Hepatocyte (in vitro differentiated cells): Measurements from ENCODE around the gene RC3H1. TPM values are rescaled to one million over a fixed set of nuclear protein-coding genes. Genes with fewer than 3 reads are reported as not detected.

ENCODE experiments used
- DNase-seq: peaks from one replicate; pipeline ENCODE4 v3.0.0-alpha.2; 2016; ENCODE audit warnings: low spot score
- H2AFZ ChIP-seq: fragments of 200-600 bp; sonication (generic); 2 replicates; pipeline ENCODE4 v1.6.0; 2016; ENCODE audit warnings: antibody characterized with exemption, mild to moderate bottlenecking
- H3K27ac ChIP-seq: fragments of 200-600 bp; sonication (generic); 2 replicates; pipeline ENCODE4 v1.5.1; 2016; ENCODE audit warnings: mild to moderate bottlenecking
- H3K27me3 ChIP-seq: fragments of 200-600 bp; sonication (generic); 2 replicates; pipeline ENCODE4 v1.6.1; 2016
- H3K36me3 ChIP-seq: fragments of 200-600 bp; sonication (generic); replicated peaks from 2 replicates; pipeline ENCODE4 v1.5.1; 2016; ENCODE audit warnings: low read depth; ENCODE audit not compliant: insufficient read depth
- H3K4me1 ChIP-seq: fragments of 200-600 bp; sonication (generic); 2 replicates; pipeline ENCODE4 v1.5.1; 2016; ENCODE audit warnings: mild to moderate bottlenecking, moderate library complexity; ENCODE audit not compliant: insufficient read depth
- H3K4me2 ChIP-seq: fragments of 200-600 bp; sonication (generic); 2 replicates; pipeline ENCODE4 v1.6.0; 2016
- H3K4me3 ChIP-seq: fragments of 200-600 bp; sonication (generic); 2 replicates; pipeline ENCODE4 v1.5.1; 2016; ENCODE audit warnings: mild to moderate bottlenecking
- H3K79me2 ChIP-seq: fragments of 200-600 bp; sonication (generic); 2 replicates; pipeline ENCODE4 v1.6.0; 2017; ENCODE audit warnings: mild to moderate bottlenecking
- H3K9me2 ChIP-seq: fragments of 200-600 bp; sonication (generic); replicated peaks from 2 replicates; pipeline ENCODE4 v1.6.0; 2017; ENCODE audit warnings: mild to moderate bottlenecking; ENCODE audit not compliant: insufficient read depth
- H3K9me3 ChIP-seq: fragments of 200-600 bp; sonication (generic); 2 replicates; pipeline ENCODE4 v1.5.1; 2016; ENCODE audit warnings: low read depth, mild to moderate bottlenecking
- H4K20me1 ChIP-seq: fragments of 200-600 bp; sonication (generic); 2 replicates; pipeline ENCODE4 v1.6.0; 2016; ENCODE audit warnings: mild to moderate bottlenecking; ENCODE audit not compliant: insufficient read depth, poor library complexity, severe bottlenecking
- CTCF ChIP-seq: fragments of 200-600 bp; sonication (generic); IDR thresholded peaks from 2 replicates; pipeline ENCODE4 v1.5.1; 2016; ENCODE audit warnings: antibody characterized with exemption, mild to moderate bottlenecking; ENCODE audit not compliant: poor library complexity
- EZH2 ChIP-seq: fragments of 200-600 bp; sonication (generic); IDR thresholded peaks from 2 replicates; pipeline ENCODE4 v1.6.1; 2016; ENCODE audit warnings: antibody characterized with exemption, mild to moderate bottlenecking, borderline replicate concordance
- EZH2phosphoT487 ChIP-seq: fragments of 200-600 bp; sonication (generic); IDR thresholded peaks from one replicate; pipeline ENCODE4 v1.6.1; 2018; ENCODE audit warnings: antibody characterized with exemption, mild to moderate bottlenecking, low read depth, moderate library complexity; ENCODE audit not compliant: unreplicated experiment, severe bottlenecking
- WGBS: methylation state at CpG from one replicate; pipeline ENCODE4 v1.1.6; 2016; ENCODE audit warnings: low lambda C conversion rate; ENCODE audit errors: missing lambda C conversion rate; 5-methylcytosine and 5-hydroxymethylcytosine counted together
- polyA plus RNA-seq: library from polyadenylated mRNA; unstranded; fragments of >200 nt; fragmentation: Nextera tagmentation; extraction: Ambion mirVana; gene quantifications from 2 replicates; pipeline ENCODE4 v1.2.1, GENCODE V29; 2016
- small RNA-seq: library from RNA; depleted of rRNA; stranded (forward); fragments of <200 nt; gene quantifications from one replicate; pipeline ENCODE3, GENCODE V24; 2014
- total RNA-seq: library from RNA; depleted of rRNA; stranded (reverse); fragments of >200 nt; gene quantifications from 2 replicates; pipeline ENCODE4 v1.2.3, GENCODE V29; 2014

RC3H1 gene
- total and polyA plus RNA-seq, 2 experiments from 2014 or later, result 5.9 to 32.6 TPM

DNA sequence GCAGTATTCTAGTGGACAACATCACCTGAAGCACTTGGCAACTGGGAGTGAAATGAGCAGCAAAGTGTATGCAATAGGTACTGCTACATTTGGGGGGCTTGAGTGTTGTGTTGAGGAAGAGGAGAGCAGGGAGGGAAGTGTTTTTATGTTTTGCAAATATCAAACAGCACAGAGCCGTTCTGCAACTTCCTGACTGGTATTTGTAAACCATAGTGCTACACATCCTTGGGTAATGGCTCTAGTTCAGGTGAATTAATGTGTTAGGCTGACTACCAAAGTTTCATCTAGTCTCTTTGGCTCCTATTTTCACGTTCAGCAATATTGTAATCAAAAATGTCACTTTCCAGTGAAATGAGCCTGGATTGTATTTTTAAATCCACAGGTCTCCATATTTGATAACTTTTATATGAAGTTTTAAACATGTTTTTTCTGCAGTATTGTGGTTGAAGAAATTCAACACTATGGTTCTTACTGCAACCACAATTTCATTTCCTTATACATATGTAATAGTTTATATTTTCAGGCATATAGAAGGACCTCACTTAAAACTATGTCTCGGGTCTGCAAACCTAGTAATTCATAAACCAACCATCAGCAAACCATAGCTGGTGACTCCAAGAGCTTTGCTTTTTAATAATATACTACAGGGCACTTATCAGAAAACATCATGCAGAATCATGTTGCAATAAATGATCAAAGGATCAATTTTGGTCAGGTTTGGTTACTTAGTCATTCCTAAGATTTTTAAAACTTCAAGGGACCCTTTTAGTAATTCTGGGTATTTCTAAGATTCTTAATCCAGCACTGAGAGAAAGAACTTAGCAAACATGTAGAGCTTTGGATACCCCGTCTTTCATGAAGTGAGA, 135.2 kb downstream of the RC3H1 start:
- no peaks in the 10 kb centered on the region for H3K27me3 ChIP-seq
- no peak overlapping the region for H2AFZ ChIP-seq
- H3K4me3 ChIP-seq, result no peak overlapping the region
- no peaks in the 10 kb centered on the region for H3K9me3 ChIP-seq
- no peaks in the 10 kb centered on the region for H3K9me2 ChIP-seq
- H3K4me1 ChIP-seq, result no peaks in the 10 kb centered on the region
- no peaks in the 10 kb centered on the region for H3K36me3 ChIP-seq
- no peak overlapping the region for H3K27ac ChIP-seq
- TF ChIP-seq EZH2 (no peak), CTCF (no peak), EZH2phosphoT487 (no peak)
- H4K20me1 ChIP-seq, result no peaks in the 10 kb centered on the region
- DNase-seq, result no peak
- 90% methylated on average over 4 of the region's 4 CpGs for WGBS
- no peaks in the 10 kb centered on the region for H3K79me2 ChIP-seq
- H3K4me2 ChIP-seq, result no peak overlapping the region

GRCh38 chr1:173884701-173885100, 137.5 kb downstream of the RC3H1 start:
- no peaks in the 10 kb centered on the region for H3K9me2 ChIP-seq
- no peaks in the 10 kb centered on the region for H3K27me3 ChIP-seq
- no peaks in the 10 kb centered on the region for H3K4me1 ChIP-seq
- H3K36me3 ChIP-seq, result no peaks in the 10 kb centered on the region
- no peak overlapping the region for H2AFZ ChIP-seq
- H3K4me3 ChIP-seq, result no peak overlapping the region
- H3K9me3 ChIP-seq, result no peaks in the 10 kb centered on the region
- no peak overlapping the region for H3K27ac ChIP-seq
- no peak for DNase-seq
- WGBS, result 95% methylated on average over 5 of the region's 5 CpGs
- H3K79me2 ChIP-seq, result no peaks in the 10 kb centered on the region
- TF ChIP-seq EZH2 (no peak), EZH2phosphoT487 (no peak), CTCF (no peak)
- H4K20me1 ChIP-seq, result no peaks in the 10 kb centered on the region
- H3K4me2 ChIP-seq, result no peak overlapping the region

Small RNA genes lying within 50 kb of the gene (small RNA-seq; reads per million reads assigned to genes)
- gene RNA5SP67, result not detected
- 0.19 reads per million for gene RNA5SP68

Other genes with a start within 250 kb of the RC3H1 start
- 17.4 and 17.7 TPM in 2 replicates for gene DARS2, start 197.7 kb downstream of the RC3H1 start, total RNA-seq
- gene DARS2, start 197.7 kb downstream of the RC3H1 start, polyA plus RNA-seq, result 9.5 and 13.1 TPM in 2 replicates
- 6.1 and 8.4 TPM in 2 replicates for gene CENPL, start 197.5 kb downstream of the RC3H1 start, total RNA-seq
- gene CENPL, start 197.5 kb downstream of the RC3H1 start, polyA plus RNA-seq, result 4.2 and 5.8 TPM in 2 replicates
- gene GAS5, start 154.4 kb downstream of the RC3H1 start, total RNA-seq, result 495 and 553 TPM in 2 replicates
- 162 and 174 TPM in 2 replicates for gene GAS5, start 154.4 kb downstream of the RC3H1 start, polyA plus RNA-seq
- gene ZBTB37, start 154.0 kb downstream of the RC3H1 start, total RNA-seq, result 9.2 and 9.3 TPM in 2 replicates
- 0.99 and 1.0 TPM in 2 replicates for gene ZBTB37, start 154.0 kb downstream of the RC3H1 start, polyA plus RNA-seq
- 123 and 125 TPM in 2 replicates for gene SERPINC1, start 105.0 kb downstream of the RC3H1 start, total RNA-seq
- gene SERPINC1, start 105.0 kb downstream of the RC3H1 start, polyA plus RNA-seq, result 53.5 and 85.4 TPM in 2 replicates
- 41.8 and 42.0 TPM in 2 replicates for gene RABGAP1L, start 137.2 kb upstream of the RC3H1 start, total RNA-seq
- 15.0 and 15.5 TPM in 2 replicates for gene RABGAP1L, start 137.2 kb upstream of the RC3H1 start, polyA plus RNA-seq